ENCODE data around the gene STX7.

DNA sequence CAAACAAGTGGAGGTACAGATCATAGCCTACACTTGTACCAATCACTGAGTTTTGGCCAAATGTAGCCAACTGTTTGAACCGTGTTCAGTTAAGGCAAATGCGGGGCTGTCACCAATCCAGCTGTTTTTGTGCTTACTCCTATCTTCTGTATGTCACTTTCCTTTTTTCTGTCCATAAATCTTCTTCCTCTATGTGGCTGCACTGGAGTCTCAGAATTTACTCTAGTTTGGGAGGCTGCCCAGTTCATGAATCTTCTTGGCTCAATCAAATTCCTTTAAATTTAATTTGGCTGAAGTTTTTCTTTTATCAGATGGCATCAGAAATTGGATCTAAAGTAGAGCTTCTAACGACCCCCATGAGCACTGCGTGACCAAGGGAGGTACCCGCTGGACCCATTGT, 11.7 kb upstream of the STX7 start:
- TF ChIP-seq, protein P1, sequence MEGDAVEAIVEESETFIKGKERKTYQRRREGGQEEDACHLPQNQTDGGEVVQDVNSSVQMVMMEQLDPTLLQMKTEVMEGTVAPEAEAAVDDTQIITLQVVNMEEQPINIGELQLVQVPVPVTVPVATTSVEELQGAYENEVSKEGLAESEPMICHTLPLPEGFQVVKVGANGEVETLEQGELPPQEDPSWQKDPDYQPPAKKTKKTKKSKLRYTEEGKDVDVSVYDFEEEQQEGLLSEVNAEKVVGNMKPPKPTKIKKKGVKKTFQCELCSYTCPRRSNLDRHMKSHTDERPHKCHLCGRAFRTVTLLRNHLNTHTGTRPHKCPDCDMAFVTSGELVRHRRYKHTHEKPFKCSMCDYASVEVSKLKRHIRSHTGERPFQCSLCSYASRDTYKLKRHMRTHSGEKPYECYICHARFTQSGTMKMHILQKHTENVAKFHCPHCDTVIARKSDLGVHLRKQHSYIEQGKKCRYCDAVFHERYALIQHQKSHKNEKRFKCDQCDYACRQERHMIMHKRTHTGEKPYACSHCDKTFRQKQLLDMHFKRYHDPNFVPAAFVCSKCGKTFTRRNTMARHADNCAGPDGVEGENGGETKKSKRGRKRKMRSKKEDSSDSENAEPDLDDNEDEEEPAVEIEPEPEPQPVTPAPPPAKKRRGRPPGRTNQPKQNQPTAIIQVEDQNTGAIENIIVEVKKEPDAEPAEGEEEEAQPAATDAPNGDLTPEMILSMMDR (IDR thresholded peaks at IDR 0.05): no peak
- TF ChIP-seq POLR2A (IDR thresholded peaks at IDR 0.05): no peak
